ENCODE results near the gene MARK3. TPM values are rescaled to one million over a fixed set of nuclear protein-coding genes. Genes with fewer than 3 reads are reported as not detected.
A peak's percentile ranks its signal among the peaks of the same experiment; 100 is the strongest.

The MARK3 gene
- total RNA-seq, 1 donor from 2014 or later, result 124 TPM

DNA sequence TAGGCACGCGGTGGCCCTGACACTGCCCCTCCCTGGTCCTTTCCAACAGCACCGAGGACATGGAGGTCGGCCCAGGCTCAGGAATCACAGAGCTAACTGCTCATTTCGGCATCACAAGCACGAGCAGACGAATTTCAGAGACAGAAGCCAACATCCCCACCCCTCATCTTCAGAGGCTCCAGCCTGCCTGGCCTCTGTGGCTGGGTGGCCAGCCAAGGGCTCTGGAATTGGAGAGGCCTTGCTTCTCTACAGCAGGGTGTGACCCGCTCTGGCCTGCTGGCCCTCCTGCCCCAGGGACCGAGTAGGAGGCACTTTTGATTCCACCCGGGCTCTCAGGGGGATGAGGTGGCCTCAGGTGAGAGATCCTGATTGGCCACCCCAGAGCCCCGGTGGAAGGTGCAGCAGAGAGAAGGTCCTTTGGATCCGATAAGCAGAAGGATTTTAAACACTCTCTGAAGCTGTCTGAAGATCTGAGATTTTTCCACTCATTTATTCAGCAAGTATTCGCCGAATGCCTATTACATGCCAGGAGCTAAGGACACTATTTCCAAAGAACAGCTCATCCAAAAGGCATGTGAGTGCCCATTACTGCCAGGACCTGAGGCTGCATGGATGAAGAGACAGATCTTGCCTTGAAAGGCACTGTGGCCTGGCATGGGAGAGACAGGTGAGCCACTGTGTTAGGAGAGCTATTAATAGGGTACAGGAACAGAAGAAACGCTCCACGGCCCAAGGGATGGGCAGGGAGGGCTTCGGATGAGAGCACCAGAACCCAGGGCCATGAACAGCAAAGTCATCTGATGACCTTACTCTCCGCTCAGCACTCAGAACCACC lies 167.0 kb downstream of the MARK3 start:
- Mint-ChIP-seq H3K9me3 (ENCODE audit: unreplicated experiment) (no peaks in the 10 kb centered on the region), H3K36me3 (ENCODE audit: low read depth, unreplicated experiment) (peaks cover 7% of the 10 kb centered on the region), H3K4me1 (ENCODE audit: low read depth, unreplicated experiment) (peaks cover 11% of the 10 kb centered on the region), H3K27me3 (ENCODE audit: low read depth, unreplicated experiment) (no peaks in the 10 kb centered on the region), H3K4me3 (ENCODE audit: unreplicated experiment) (no peak overlapping the region), H3K27ac (ENCODE audit: unreplicated experiment) (peak overlapping the region; percentile 18)
- no peaks in the 10 kb centered on the region for H3K9me3 ChIP-seq (ENCODE audit: insufficient read depth, low read depth, low read length)
- no peak for TF ChIP-seq CTCF (IDR thresholded peaks at IDR 0.05; ENCODE audit: insufficient read depth, low read depth, low read length)
- no peak for TF ChIP-seq EZH2 (IDR thresholded peaks at IDR 0.05; ENCODE audit: insufficient read depth, low read length)
- H3K4me1 ChIP-seq (ENCODE audit: insufficient read depth, low read length), result peaks cover 10% of the 10 kb centered on the region
- H3K4me3 ChIP-seq (ENCODE audit: insufficient read depth, low read depth, low read length), result no peak overlapping the region
- no peak overlapping the region for H3K9ac ChIP-seq (ENCODE audit: low read length)
- peak; percentile 67 for DNase-seq (ENCODE audit: low read depth)
- no peaks in the 10 kb centered on the region for H3K27me3 ChIP-seq (ENCODE audit: insufficient read depth, low read length)
- peaks cover 44% of the 10 kb centered on the region for H4K20me1 ChIP-seq (ENCODE audit: insufficient read depth, low read length)
- H3K79me2 ChIP-seq (ENCODE audit: insufficient read depth, low read length), result peaks cover 19% of the 10 kb centered on the region
- H2AFZ ChIP-seq (ENCODE audit: low read depth, low read length), result no peak overlapping the region
- H3K27ac ChIP-seq (ENCODE audit: low read depth, low read length), result no peak overlapping the region
- H3K36me3 ChIP-seq (ENCODE audit: insufficient read depth, low read length), result no peaks in the 10 kb centered on the region
- FAIRE-seq, result peak; percentile 62
- peak overlapping the region; percentile 17 for H3K4me2 ChIP-seq (ENCODE audit: low read length)

- H3K4me1 ChIP-seq (ENCODE audit: insufficient read depth, low read length), result peaks cover 10% of the 10 kb centered on the region
- Mint-ChIP-seq H3K4me3 (ENCODE audit: unreplicated experiment) (peak overlapping the region; percentile 54), H3K36me3 (ENCODE audit: low read depth, unreplicated experiment) (peaks cover 7% of the 10 kb centered on the region), H3K27ac (ENCODE audit: unreplicated experiment) (no peak overlapping the region), H3K4me1 (ENCODE audit: low read depth, unreplicated experiment) (peaks cover 15% of the 10 kb centered on the region), H3K9me3 (ENCODE audit: unreplicated experiment) (no peaks in the 10 kb centered on the region), H3K27me3 (ENCODE audit: low read depth, unreplicated experiment) (no peaks in the 10 kb centered on the region)
- H4K20me1 ChIP-seq (ENCODE audit: insufficient read depth, low read length), result peaks cover 45% of the 10 kb centered on the region
- peak overlapping the region; percentile 17 for H3K4me2 ChIP-seq (ENCODE audit: low read length)
- no peak for TF ChIP-seq CTCF (IDR thresholded peaks at IDR 0.05; ENCODE audit: insufficient read depth, low read depth, low read length)
- no peak for TF ChIP-seq EZH2 (IDR thresholded peaks at IDR 0.05; ENCODE audit: insufficient read depth, low read length)
- H3K9ac ChIP-seq (ENCODE audit: low read length), result no peak overlapping the region
- FAIRE-seq (no peak), DNase-seq (ENCODE audit: low read depth) (no peak)
- H3K79me2 ChIP-seq (ENCODE audit: insufficient read depth, low read length), result peaks cover 24% of the 10 kb centered on the region
- H3K9me3 ChIP-seq (ENCODE audit: insufficient read depth, low read depth, low read length), result no peaks in the 10 kb centered on the region
- H3K36me3 ChIP-seq (ENCODE audit: insufficient read depth, low read length), result no peaks in the 10 kb centered on the region
- no peaks in the 10 kb centered on the region for H3K27me3 ChIP-seq (ENCODE audit: insufficient read depth, low read length)
- no peak overlapping the region for H2AFZ ChIP-seq (ENCODE audit: low read depth, low read length)
- H3K27ac ChIP-seq (ENCODE audit: low read depth, low read length), result no peak overlapping the region
- no peak overlapping the region for H3K4me3 ChIP-seq (ENCODE audit: insufficient read depth, low read depth, low read length)
These were observed 167.6 kb downstream of the MARK3 start for GRCh38 chr14:103552846-103553210.

Other genes starting within 250 kb of the MARK3 start
- 330 and 337 TPM in 2 replicates for gene EIF5, start 51.2 kb upstream of the MARK3 start, total RNA-seq
- 174 and 178 TPM in 2 replicates for gene CKB, start 137.4 kb downstream of the MARK3 start, total RNA-seq
- gene TRMT61A, start 143.8 kb downstream of the MARK3 start, total RNA-seq, result 11.9 and 12.4 TPM in 2 replicates
- gene BAG5, start 177.2 kb downstream of the MARK3 start, total RNA-seq, result 32.3 and 35.2 TPM in 2 replicates
- 56.2 TPM in 2 replicates for gene COA8, start 177.5 kb downstream of the MARK3 start, total RNA-seq
- gene KLC1, start 243.8 kb downstream of the MARK3 start, total RNA-seq, result 226 and 238 TPM in 2 replicates